G401 (cell line): Measurements from ENCODE around the gene SMCHD1. TPM values are rescaled to one million over a fixed set of nuclear protein-coding genes. Genes with fewer than 3 reads are reported as not detected.
"Not testable (repeated sequence)": the region's sequence is repeated elsewhere in the genome, so short reads cannot be mapped to it uniquely, and the experiment has no call there.

Experiments used
- DNase-seq: peaks from one replicate; pipeline ENCODE4 v3.0.0-alpha.2; 2015; ENCODE audit warnings: low spot score
- in situ Hi-C: cut with HindIII; loops from 2 replicates; pipeline ENCODE4 v1.10.0; 2016; ENCODE audit warnings: low sequenced_read_pairs, mixed read lengths
- total RNA-seq: library from RNA; depleted of rRNA; stranded (reverse); fragments of >200 nt; shearing (Covaris generic); gene quantifications from 2 replicates; pipeline ENCODE4 v1.2.3, GENCODE V29; 2014

SMCHD1 gene
- total RNA-seq, 1 experiment from 2014 or later, result 62.4 TPM

GRCh38 chr18:2656237-2656980 lies 883 bp downstream of the SMCHD1 start:
- in situ Hi-C loops, result no loop called here
- peak; percentile 8 for DNase-seq

- in situ Hi-C loops, result no loop called here
- no peak for DNase-seq
Measured at GRCh38 chr18:2656981-2657512, 1.5 kb downstream of the SMCHD1 start.

- DNase-seq, result no peak
- in situ Hi-C loops, result no loop called here
Measured at GRCh38 chr18:2657788-2658458, 2.4 kb downstream of the SMCHD1 start.

- in situ Hi-C loops, DNase-seq: not testable (repeated sequence)
Measured at GRCh38 chr18:2660849-2661248, 5.3 kb downstream of the SMCHD1 start.

GRCh38 chr18:2662288-2662687 lies 6.8 kb downstream of the SMCHD1 start:
- DNase-seq, in situ Hi-C loops: not testable (repeated sequence)

- in situ Hi-C loops, result no loop called here
- DNase-seq, result no peak
Measured at GRCh38 chr18:2662990-2663389, 7.5 kb downstream of the SMCHD1 start.

GRCh38 chr18:2672410-2672809 lies 16.9 kb downstream of the SMCHD1 start:
- no peak for DNase-seq
- in situ Hi-C loops, result no loop called here

GRCh38 chr18:2672872-2673271 lies 17.3 kb downstream of the SMCHD1 start:
- no peak for DNase-seq
- in situ Hi-C loops, result no loop called here

- in situ Hi-C loops, DNase-seq: not testable (repeated sequence)
Measured at GRCh38 chr18:2678933-2679332, 23.4 kb downstream of the SMCHD1 start.

GRCh38 chr18:2680216-2680792 lies 24.8 kb downstream of the SMCHD1 start:
- no peak for DNase-seq
- in situ Hi-C loops, result no loop called here

GRCh38 chr18:2681993-2682603 lies 26.6 kb downstream of the SMCHD1 start:
- in situ Hi-C loops, result no loop called here
- no peak for DNase-seq

GRCh38 chr18:2683055-2683454 lies 27.5 kb downstream of the SMCHD1 start:
- DNase-seq, result no peak
- in situ Hi-C loops, result no loop called here

GRCh38 chr18:2686349-2686968 lies 30.9 kb downstream of the SMCHD1 start:
- in situ Hi-C loops, result no loop called here
- DNase-seq, result no peak

GRCh38 chr18:2687390-2688001 lies 32.0 kb downstream of the SMCHD1 start:
- no peak for DNase-seq
- in situ Hi-C loops, result no loop called here

GRCh38 chr18:2692508-2692907 lies 37.0 kb downstream of the SMCHD1 start:
- in situ Hi-C loops, result no loop called here
- no peak for DNase-seq

GRCh38 chr18:2697184-2697583 lies 41.7 kb downstream of the SMCHD1 start:
- DNase-seq, result no peak
- in situ Hi-C loops, result no loop called here

- no peak for DNase-seq
- in situ Hi-C loops, result no loop called here
Measured at GRCh38 chr18:2699001-2699400, 43.5 kb downstream of the SMCHD1 start.

GRCh38 chr18:2704541-2704940 lies 49.0 kb downstream of the SMCHD1 start:
- no peak for DNase-seq
- in situ Hi-C loops, result no loop called here

- no peak for DNase-seq
- in situ Hi-C loops, result no loop called here
Measured at GRCh38 chr18:2706903-2707302, 51.4 kb downstream of the SMCHD1 start.
